Iris pigment epithelial cell (primary cell): ENCODE measurements around the gene CDKN3.

Experiments used
- DNase-seq: peaks from one replicate; pipeline ENCODE4 v3.0.0-alpha.2; 2011; ENCODE audit warnings: low read depth

CDKN3 gene, protein sequence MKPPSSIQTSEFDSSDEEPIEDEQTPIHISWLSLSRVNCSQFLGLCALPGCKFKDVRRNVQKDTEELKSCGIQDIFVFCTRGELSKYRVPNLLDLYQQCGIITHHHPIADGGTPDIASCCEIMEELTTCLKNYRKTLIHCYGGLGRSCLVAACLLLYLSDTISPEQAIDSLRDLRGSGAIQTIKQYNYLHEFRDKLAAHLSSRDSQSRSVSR

GRCh38 chr14:54396493-54397335, at the start of gene CDKN3:
CDKN3 (plus strand) TSS chr14:54397007; CDS start chr14:54397069, 62 bp downstream.
- DNase-seq: peak; percentile 100

DNA sequence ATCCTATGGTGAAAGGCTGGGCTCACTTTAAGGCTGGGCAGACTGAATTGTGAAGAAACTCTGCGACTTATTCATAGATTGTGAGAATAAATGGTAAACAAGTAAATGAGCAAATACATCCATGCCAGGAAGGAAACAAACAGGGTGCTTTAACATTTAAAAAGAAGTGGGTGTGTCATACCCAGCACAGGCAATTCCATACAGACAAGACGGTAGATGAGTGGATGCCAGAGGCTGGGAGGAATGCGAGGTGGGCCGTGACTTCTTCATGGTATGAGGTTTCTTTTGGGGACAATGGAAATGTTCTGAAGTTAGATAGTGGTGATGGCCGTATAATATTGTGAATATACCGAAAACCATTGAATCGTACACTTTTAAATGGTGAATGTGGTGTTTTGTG, 49.8 kb upstream of the CDKN3 start:
- DNase-seq: no peak

DNA sequence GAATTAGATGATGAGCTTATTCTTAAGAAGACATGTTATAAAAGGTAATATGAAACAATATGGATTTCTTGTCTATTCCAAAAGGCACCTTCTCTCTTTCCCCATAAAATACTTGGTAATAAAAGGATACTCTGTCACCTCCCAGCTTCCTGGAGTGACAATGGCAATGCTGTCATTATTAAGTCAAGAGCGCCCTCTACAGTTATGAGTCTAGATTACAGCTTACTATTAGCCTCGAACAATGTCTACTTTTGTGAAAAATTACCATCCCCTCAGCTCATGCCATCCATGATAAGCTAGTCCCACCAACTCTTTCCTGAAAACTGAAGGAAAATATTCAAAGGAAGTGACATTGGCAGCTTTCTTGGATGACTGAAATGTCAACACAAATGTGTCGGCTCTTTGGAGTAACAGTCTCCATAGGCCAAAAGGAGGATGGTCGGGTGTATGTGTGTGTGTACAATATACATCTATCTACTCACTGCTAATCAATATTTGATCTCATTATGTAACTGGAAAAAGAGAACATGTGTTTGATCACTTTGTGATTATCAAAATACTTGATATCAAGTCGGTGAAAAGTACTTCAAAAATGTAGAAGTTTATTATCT, 48.7 kb upstream of the CDKN3 start:
- DNase-seq: peak; percentile 30

GRCh38 chr14:54348923-54349620, 47.7 kb upstream of the CDKN3 start:
- DNase-seq: peak; percentile 32

DNA sequence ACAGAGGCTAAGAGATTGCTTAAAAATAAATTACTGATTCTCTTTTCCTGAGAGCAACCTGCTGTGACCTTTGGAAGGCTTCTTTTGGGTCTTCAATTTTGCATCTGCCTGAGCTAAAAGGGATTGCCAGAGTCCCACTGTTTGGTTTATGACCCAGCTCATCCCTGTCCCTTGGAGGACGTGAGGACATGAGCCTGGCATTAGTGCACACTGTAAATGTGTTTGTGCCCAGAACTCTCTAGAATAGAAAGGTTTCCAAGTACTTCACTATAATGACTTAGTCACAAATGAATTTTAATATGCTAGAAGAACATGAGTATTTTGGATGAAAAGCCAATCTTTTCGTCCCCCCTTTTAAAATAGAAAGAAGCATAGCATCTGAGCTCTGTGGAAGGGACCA, 47.1 kb upstream of the CDKN3 start:
- DNase-seq: no peak

- DNase-seq: peak; percentile 49
These were observed 46.6 kb upstream of the CDKN3 start for GRCh38 chr14:54350203-54350602.

DNA sequence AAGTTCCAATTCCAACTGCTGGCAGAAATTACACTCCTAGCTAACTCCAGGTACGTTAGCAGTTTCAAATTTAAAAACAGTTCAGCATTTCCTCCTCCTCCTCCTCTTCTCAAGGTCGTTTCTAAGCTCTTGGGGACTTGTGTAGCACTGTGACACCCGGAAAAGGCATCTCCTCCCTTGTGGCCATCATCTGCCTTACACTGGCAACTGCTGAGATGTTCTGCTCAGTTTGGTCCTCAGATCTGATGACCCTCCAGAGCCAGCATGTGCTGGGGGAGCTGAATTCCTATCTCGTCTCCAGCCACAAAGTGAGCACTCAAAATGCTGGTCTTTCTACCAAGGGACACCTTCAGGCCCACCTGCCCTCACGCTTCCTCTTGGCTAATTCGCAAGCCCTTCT, 43.5 kb upstream of the CDKN3 start:
- no peak for DNase-seq

DNA sequence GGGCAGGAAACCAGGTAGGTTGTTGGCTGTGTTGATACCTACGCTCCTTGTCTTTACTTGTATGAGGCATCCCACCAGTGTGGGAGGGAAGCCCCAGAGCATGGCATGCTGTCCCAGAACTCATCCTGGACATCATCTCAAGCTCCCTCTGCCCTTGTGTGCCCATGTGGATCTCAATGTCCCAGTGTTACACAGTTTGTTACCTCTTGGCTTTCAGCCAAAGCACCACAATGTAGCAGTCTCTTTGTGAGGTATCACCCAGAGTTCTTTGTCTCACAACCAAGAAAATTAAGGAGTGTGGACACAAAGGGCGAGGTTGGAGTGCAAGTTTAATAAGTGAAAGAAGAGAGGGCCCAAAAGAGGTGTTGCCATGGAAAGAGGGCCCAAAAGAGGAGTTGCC, 43.1 kb upstream of the CDKN3 start:
- no peak for DNase-seq

- DNase-seq: no peak
These were observed 42.7 kb upstream of the CDKN3 start for GRCh38 chr14:54354096-54354495.

GRCh38 chr14:54354968-54355641, 41.7 kb upstream of the CDKN3 start:
- DNase-seq: no peak

- no peak for DNase-seq
These were observed 41.1 kb upstream of the CDKN3 start for GRCh38 chr14:54355698-54356097.

GRCh38 chr14:54356172-54356571, 40.6 kb upstream of the CDKN3 start:
- peak; percentile 47 for DNase-seq

DNA sequence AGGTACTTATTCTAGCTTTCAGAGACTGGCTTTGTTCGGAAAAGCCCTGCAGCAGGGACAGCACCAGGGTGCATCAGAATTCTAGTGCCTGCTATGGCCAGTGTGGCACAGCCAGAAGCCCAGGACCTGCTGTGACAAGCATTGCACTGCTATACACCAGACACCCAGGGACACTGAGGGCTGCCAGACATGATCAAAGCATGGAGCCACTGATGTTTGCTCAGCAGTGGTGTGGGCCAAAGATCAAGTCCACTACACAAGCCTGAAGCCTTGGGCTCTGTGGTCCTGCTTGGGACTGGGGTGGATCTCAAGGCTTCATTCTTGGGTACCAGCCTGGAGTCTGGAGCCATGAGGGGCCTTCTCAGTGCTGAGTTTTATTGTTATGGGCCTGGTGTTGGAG, 36.1 kb upstream of the CDKN3 start:
- DNase-seq: no peak

DNA sequence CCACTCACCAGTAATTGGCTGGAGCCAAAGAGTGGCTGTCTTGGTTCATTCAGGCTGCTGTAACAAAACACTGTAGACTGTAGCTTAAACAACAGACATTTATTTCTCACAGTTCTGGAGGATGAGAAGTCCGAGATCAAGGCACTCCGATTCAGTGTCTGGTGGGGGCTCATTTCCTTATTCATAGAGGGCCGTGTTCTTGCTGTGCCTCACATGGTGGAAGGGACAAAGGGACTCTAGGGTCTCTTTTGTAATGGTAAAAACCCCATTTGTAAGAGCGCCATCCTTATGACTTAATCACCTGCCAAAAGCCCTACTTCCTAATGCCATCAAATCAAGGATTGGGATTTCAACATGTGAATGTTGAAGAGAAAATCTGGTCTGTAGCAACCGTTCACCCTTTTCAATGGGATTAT, 34.7 kb upstream of the CDKN3 start:
- no peak for DNase-seq

DNA sequence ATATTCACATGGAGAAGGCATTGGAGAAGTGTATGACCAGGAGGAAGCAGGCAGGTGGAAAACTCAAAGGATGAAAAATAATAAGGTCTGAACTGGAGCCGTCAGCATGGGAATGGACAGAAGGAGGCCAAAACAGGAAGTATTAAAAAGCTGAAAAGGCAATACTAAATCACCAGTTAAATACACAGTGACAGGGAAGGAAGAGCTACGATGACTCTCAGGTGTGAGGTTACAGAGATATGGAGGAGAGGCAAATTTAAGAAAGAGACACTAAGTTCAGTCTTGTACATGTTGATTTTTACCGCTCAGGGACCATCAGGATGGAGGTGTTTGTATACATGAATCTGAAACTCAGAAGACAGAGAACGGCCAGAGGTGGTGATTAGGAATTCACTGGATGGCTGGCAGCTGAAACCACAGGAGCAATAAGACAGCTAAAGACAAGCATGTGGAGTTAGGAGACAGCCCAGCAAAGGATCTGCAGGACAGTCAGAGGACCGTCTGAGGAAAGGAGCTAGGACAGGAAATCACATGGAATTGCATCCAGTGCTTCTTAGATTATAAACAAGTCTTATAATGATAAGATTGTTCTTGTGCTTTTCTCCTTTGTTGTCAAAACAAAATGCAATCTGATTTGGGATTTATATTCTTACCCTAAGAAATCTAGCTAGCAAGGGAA, 33.9 kb upstream of the CDKN3 start:
- no peak for DNase-seq

- DNase-seq: peak; percentile 53
These were observed 32.0 kb upstream of the CDKN3 start for GRCh38 chr14:54364555-54365415.

DNA sequence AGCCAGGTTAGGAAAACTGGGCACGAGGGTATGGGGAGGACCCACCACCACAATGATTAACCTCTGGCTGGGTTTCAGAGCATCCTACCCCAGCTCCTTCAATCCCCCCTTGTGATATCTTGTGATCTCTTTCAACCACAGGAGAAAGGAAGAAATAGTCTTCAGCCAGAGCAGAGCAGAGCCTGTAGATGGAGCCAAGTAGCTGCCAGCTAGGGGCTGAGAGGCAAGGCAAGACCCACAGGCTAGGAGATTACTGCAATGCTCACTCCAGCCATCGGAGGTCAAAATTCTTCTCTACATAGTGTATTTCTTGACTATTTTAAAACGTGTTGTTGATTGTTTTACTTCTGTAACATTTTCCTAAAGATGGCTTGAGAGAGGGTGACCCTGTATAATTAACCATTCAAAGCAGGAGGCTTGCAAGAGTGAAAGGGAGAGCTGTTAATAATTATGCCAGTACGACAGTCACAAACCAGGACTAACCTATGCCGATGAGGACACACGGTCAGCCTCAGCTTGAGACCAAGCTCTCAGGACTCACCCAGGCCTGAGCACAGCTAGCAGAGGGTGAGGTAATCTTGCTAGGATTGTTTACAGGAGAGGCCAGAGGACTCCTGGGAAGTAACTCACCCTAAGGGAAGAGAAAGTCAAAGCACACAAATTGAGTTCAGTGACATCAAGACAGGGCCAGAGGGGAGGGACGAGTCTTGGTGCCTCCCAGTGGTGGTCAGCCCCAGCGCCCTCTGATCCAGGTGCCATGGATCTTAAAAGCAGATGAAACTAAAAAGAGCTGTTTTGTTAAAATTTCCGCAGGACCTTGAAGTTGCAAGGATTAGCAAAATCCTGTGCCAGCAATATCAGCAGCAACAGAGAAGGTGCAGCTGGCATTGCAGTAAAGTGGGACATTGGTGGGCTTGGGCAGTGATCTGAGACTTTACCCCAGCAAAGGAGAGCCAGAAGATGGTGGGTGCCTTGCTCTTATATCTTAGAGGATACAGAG, 29.8 kb upstream of the CDKN3 start:
- peak; percentile 73 for DNase-seq

DNA sequence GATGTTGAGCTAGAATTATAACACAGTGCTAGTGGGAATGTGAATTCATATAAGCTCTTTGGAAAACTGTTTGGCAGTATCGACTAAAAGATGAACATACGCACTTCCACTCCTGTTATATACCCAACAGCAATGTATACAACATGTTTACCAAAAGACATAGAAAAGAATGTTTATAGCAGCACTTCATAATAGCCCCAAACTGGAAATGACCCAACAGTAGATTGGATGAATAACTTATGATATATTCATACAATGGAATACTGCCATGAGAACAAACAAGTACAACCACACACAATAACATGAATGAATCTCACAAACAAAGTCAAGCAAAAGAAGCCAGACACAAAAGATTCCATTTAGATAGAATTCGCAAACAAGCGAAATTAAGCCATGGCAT, 28.5 kb upstream of the CDKN3 start:
- DNase-seq: no peak

GRCh38 chr14:54369343-54369742, 27.5 kb upstream of the CDKN3 start:
- no peak for DNase-seq
